ENCODE measurements around the gene DNAJC6. TPM values are rescaled to one million over a fixed set of nuclear protein-coding genes. Genes with fewer than 3 reads are reported as not detected.
A peak's percentile ranks its signal among the peaks of the same experiment; 100 is the strongest.

The DNAJC6 gene
- total RNA-seq, 6 donors from 2014 or later = 3.5 to 5.9 (median 5.2) TPM

- no peaks in the 10 kb centered on the region for H3K27me3 ChIP-seq
- no peaks in the 10 kb centered on the region for H3K9me3 ChIP-seq
- no peaks in the 10 kb centered on the region for H3K4me1 ChIP-seq
- WGBS, 2 donors = 0 to 56% methylated on average over 1 of the region's 1 CpG
- no peak for DNase-seq
- no peak for TF ChIP-seq POLR2AphosphoS5 (IDR thresholded peaks at IDR 0.05)
- TF ChIP-seq POLR2A (IDR thresholded peaks at IDR 0.05) = no peak
- TF ChIP-seq EP300 (IDR thresholded peaks at IDR 0.05) = no peak
- TF ChIP-seq, protein P1, sequence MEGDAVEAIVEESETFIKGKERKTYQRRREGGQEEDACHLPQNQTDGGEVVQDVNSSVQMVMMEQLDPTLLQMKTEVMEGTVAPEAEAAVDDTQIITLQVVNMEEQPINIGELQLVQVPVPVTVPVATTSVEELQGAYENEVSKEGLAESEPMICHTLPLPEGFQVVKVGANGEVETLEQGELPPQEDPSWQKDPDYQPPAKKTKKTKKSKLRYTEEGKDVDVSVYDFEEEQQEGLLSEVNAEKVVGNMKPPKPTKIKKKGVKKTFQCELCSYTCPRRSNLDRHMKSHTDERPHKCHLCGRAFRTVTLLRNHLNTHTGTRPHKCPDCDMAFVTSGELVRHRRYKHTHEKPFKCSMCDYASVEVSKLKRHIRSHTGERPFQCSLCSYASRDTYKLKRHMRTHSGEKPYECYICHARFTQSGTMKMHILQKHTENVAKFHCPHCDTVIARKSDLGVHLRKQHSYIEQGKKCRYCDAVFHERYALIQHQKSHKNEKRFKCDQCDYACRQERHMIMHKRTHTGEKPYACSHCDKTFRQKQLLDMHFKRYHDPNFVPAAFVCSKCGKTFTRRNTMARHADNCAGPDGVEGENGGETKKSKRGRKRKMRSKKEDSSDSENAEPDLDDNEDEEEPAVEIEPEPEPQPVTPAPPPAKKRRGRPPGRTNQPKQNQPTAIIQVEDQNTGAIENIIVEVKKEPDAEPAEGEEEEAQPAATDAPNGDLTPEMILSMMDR (IDR thresholded peaks at IDR 0.05) = no peak
- no peak for ATAC-seq (ENCODE audit: low FRiP score in 2 of 2)
- H3K36me3 ChIP-seq = no peaks in the 10 kb centered on the region
- no peak overlapping the region for H3K4me3 ChIP-seq
- H3K27ac ChIP-seq = no peak overlapping the region
Observed at GRCh38 chr1:65299328-65299727, 10.0 kb upstream of the DNAJC6 start.

DNA sequence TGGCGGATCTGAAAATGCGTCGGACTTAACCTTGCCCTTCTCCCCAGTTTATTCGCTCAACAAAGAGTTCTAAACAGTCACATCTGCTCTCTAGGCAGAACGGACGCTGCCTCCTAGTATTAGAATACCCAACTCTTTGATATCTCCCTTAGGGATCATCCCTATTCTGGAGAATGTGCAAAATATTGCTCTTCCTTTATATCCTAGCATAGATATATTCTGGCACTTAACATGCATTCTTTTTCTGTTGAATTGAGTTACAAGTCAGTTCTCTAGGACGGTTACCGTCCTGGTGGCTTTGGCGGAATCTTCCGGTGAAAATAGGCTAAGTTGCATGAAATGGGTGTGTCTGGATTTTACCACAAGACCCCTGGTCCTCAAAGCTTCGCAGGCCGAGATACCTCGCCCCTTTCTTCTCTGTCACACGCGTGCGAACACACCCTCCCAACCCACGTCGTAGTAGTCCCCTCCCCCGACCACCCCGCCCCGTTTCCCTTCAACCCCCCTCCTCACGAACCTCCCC is 501 bp upstream of the DNAJC6 start:
- Histone ChIP-seq H3K27me3 (peaks cover 0 to 12% (median 3%) of the 10 kb centered on the region in 4 donors), H3K36me3 (no peaks in the 10 kb centered on the region), H3K9me3 (no peaks in the 10 kb centered on the region), H3K4me3 (peak overlapping the region in 3 of 4 donors; percentile 32 to 52 (median 51)), H3K4me1 (peaks cover 11 to 17% (median 15%) of the 10 kb centered on the region in 4 donors), H3K27ac (no peak overlapping the region)
- DNase-seq = no peak
- TF ChIP-seq POLR2AphosphoS5 (IDR thresholded peaks at IDR 0.05) (no peak), POLR2A (IDR thresholded peaks at IDR 0.05) (no peak), EP300 (IDR thresholded peaks at IDR 0.05) (no peak)
- TF ChIP-seq, protein P1 (IDR thresholded peaks at IDR 0.05) = no peak
- 14 to 17% methylated on average over 21 to 22 of the region's 22 CpGs for WGBS, 2 donors
- ATAC-seq (ENCODE audit: low FRiP score in 2 of 2) = no peak

GRCh38 chr1:65310078-65310587 is 790 bp downstream of the DNAJC6 start:
- Histone ChIP-seq H3K27ac (no peak overlapping the region), H3K4me3 (peak overlapping the region in 3 of 4 donors; percentile 32 to 52 (median 51))
- 8 to 10% methylated on average over 8 to 9 of the region's 12 CpGs for WGBS, 2 donors

DNA sequence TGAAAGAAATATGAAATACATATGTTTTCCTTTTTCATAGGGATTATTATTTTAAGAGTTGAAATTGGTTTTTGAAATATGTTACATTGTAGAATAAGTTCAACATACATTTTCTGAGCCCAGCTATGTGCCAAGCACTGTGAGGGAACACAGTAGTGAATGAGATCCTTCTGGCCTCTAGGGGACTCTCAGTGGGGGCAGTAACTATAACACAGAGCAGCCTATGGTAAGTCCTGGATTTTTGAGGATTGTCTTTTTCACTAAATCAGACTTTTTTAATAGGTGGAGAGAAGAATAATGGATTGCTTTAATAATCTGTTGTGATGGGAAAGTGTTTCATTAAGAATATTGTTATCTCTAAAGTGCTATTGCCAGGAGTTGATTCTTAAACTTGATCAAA is 2.4 kb downstream of the DNAJC6 start:
- Histone ChIP-seq H3K9me3 (no peaks in the 10 kb centered on the region), H3K4me1 (peaks cover 11 to 17% (median 15%) of the 10 kb centered on the region in 4 donors)
- TF ChIP-seq EP300 (IDR thresholded peaks at IDR 0.05) = no peak
- no peak for TF ChIP-seq POLR2A (IDR thresholded peaks at IDR 0.05)
- no peak for TF ChIP-seq POLR2AphosphoS5 (IDR thresholded peaks at IDR 0.05)
- TF ChIP-seq, protein P1 (IDR thresholded peaks at IDR 0.05) = no peak

More at GRCh38 chr1:65310078-65310587, 790 bp downstream of the DNAJC6 start:
- DNase-seq (no peak), ATAC-seq (ENCODE audit: low FRiP score in 2 of 2) (no peak)
- Histone ChIP-seq H3K4me1 (peaks cover 11 to 17% (median 15%) of the 10 kb centered on the region in 4 donors), H3K36me3 (no peaks in the 10 kb centered on the region), H3K27me3 (peaks cover 0 to 12% (median 3%) of the 10 kb centered on the region in 4 donors), H3K9me3 (no peaks in the 10 kb centered on the region)
- TF ChIP-seq POLR2A (IDR thresholded peaks at IDR 0.05) = no peak
- TF ChIP-seq, protein P1 (IDR thresholded peaks at IDR 0.05) = no peak
- TF ChIP-seq EP300 (IDR thresholded peaks at IDR 0.05) = no peak
- no peak for TF ChIP-seq POLR2AphosphoS5 (IDR thresholded peaks at IDR 0.05)

DNA sequence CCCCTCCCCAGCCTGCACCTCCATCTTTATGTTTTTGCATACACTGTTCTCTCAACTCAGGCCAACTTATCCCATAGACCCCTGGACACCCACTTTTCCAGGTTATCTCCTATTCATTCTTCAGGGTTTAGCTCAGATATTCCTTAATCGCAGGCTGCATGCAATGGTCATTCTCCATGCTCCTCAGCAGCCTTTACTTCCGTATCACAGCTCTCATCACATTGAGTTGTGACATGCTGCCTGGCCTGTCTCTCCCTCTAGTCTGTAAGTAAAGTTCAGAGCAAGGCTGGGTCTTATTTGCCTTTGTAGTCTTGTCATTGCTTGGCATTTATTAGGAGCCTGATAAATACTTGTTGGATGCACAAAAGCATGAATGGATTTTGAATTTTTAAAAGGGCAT is 6.9 kb downstream of the DNAJC6 start:
- Histone ChIP-seq H3K36me3 (no peaks in the 10 kb centered on the region), H3K4me3 (no peak overlapping the region), H3K27me3 (no peaks in the 10 kb centered on the region), H3K9me3 (no peaks in the 10 kb centered on the region), H3K4me1 (no peaks in the 10 kb centered on the region), H3K27ac (no peak overlapping the region)
- 81 to 85% methylated on average over 2 of the region's 2 CpGs for WGBS, 2 donors
- ATAC-seq (ENCODE audit: low FRiP score in 2 of 2) = no peak
- TF ChIP-seq, protein P1 (IDR thresholded peaks at IDR 0.05) = no peak
- TF ChIP-seq EP300 (IDR thresholded peaks at IDR 0.05) (no peak), POLR2AphosphoS5 (IDR thresholded peaks at IDR 0.05) (no peak), POLR2A (IDR thresholded peaks at IDR 0.05) (no peak)
- no peak for DNase-seq

More for the DNA sequence above, 2.4 kb downstream of the DNAJC6 start:
- Histone ChIP-seq H3K27ac (no peak overlapping the region), H3K4me3 (no peak overlapping the region), H3K36me3 (no peaks in the 10 kb centered on the region), H3K27me3 (peaks cover 0 to 12% (median 3%) of the 10 kb centered on the region in 4 donors)
- DNase-seq = no peak
- ATAC-seq (ENCODE audit: low FRiP score in 2 of 2) = no peak
